Stimulated activated CD4-positive, alpha-beta T cell treated with anti-CD3 and anti-CD28 coated beads, Interleukin-1b, Interleukin-23, amount 100 ng/mL, for 24 hours (primary cell): ENCODE results near the gene HPSE2.
A peak's percentile ranks its signal among the peaks of the same experiment; 100 is the strongest.

ENCODE experiments used
- DNase-seq, 4 experiments: peaks; one replicate each; pipeline ENCODE4 v3.0.0-alpha.2; 2020; ENCODE audit warnings: low read depth in 4 of 4, low spot score in 1 of 4

Gene HPSE2

GRCh38 chr10:98418665-98419468 is 816.8 kb downstream of the HPSE2 start:
- DNase-seq = no peak

GRCh38 chr10:98417973-98418664 is 817.5 kb downstream of the HPSE2 start:
- DNase-seq = no peak

GRCh38 chr10:98417481-98417959 is 818.1 kb downstream of the HPSE2 start:
- no peak for DNase-seq

- DNase-seq = no peak
Measured at GRCh38 chr10:98416606-98417388, 818.9 kb downstream of the HPSE2 start.

GRCh38 chr10:98415731-98416119 is 819.9 kb downstream of the HPSE2 start:
- DNase-seq = no peak

DNA sequence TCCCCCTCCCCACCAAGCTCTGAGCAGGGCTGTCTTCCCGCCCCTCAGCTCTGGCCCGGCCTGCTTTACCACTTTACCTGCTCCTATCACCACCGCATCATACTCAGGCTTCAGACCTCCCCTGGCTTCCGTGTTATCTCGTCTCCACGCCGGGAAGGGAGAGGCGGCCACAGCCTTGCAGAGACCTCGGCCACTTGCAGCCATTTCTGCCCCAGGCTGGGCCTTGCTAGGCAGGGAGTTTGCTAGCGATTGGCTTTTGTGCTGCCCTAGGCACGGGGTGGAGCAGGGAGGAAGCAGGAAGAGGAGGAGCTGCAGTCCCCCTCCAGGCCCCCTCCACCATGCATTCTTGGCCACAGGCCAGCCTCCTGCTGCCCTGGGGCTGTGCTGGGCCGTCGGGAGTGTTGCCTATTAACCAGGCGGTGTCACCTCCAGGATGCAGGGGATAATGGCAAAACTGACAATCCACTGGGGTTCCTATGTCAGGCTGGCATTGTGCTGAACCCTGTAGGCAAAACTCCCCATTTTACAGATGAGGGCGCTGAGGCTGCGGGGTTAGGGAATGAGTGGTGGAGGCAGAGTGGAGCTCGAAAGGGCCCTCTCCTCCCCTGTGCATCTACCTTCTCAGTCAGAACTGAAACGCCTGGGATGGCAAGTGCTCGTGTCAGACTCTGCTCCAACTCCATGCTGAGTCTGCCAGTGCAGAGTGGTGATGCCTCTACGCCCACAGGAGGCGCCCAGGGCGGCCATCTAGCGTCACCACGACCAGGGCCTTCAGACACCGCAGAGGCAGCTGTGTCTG is 820.5 kb downstream of the HPSE2 start, which contains the start of gene PYROXD2:
PYROXD2 (minus strand) TSS at position 251 of the 799 bp plus-strand sequence; CDS start at position 204, 47 bp downstream.
- peak in 2 of 4 experiments; percentile 12 to 17 for DNase-seq

DNA sequence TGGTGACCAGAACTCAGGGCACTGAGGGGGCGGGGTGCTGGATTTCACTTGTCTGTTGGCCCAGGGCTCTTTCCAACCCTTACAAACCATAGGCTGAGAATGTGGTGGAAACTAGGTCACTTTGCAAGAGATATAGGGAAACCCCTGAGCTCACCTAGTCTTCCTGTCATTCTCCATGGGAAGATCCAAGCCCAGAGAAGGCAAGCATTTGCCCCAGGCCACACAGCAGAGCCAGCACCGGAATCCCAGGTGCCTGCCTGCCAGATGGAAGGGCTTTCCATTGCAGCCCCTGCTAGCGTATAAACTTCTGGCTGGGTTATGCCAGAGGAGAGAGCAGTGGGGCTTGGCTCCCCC is 821.1 kb downstream of the HPSE2 start:
- no peak for DNase-seq

DNA sequence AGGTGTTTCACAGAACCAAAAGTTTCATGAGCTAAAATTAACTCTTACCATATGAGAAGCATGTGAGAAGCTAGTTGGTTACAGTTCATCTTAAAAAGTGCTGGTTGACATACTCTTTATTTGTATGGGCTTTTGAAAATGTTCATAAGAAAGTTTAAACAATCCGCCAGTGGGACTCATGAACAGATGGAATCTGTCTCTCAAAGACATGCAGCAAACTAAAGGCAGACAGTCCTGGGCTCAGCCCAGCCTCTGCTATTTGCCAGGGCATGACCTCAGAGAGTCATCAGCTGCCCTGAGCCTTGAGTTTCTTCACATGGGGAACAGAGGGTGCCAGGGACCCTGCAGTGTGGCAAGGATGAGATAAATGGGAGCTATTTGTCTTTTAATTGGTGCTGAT is 823.9 kb downstream of the HPSE2 start:
- DNase-seq = no peak

DNA sequence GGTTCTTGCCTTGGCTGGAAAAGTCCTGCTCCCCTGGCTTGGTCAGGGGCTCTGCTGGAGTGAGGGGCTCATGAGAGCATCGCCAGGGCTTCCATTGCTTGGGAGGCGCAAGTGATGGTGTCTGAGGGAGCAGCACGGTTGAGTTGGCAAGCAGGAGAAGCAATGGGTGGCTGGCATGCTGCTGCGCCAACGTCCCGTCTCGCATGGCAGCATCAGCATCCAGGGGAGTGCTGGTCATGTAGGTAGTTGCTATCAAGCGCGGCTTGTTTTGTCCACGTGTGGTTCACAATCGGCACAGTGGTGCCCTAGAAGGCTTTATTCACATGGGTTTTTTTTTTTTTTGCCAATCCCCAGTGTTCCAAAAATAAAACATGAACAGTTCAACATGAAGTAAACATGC is 824.5 kb downstream of the HPSE2 start:
- no peak for DNase-seq

DNA sequence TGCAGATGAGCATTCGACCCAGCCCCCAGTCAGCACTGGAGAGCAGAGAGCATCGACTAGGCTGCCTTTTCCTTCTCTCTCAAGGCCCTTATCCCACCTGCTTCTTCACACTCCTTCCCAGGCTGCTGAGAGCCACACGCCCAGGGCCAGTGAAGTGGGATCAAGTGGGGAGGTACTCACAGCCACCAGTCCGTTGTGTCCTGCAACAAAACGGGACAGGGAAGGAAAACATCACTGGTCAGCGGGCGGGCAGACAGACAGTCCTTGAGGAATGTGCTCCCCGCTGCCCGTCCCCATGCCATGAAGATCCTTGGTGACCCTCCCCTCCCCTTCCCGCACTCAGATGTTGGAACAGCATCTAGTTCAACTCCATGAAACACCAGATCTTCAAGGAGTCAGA is 824.9 kb downstream of the HPSE2 start:
- no peak for DNase-seq

- DNase-seq = no peak
Measured at GRCh38 chr10:98410135-98410743, 825.4 kb downstream of the HPSE2 start.

DNA sequence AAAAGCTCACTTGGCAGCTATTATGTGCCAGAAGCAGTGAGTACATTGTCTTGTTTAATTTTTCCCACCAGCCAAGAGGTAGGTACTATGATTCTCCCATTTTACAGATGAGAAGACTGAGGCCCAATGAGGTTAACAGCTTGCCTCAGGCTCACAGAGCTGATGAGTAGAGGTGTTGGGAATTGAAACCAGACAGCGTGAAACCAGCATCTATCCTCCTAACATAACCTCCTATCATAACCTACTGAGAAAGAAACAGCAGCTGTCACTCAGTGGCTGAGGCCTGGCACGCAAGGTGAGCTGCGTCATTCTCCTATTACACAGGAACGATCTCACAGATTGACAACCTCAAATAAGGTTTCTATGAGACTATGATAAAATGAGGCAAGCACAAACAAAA is 826.9 kb downstream of the HPSE2 start:
- no peak for DNase-seq

- DNase-seq = no peak
Measured at GRCh38 chr10:98407744-98408241, 827.9 kb downstream of the HPSE2 start.
